ENCODE data around the gene ARFGAP1.

Gene ARFGAP1

DNA sequence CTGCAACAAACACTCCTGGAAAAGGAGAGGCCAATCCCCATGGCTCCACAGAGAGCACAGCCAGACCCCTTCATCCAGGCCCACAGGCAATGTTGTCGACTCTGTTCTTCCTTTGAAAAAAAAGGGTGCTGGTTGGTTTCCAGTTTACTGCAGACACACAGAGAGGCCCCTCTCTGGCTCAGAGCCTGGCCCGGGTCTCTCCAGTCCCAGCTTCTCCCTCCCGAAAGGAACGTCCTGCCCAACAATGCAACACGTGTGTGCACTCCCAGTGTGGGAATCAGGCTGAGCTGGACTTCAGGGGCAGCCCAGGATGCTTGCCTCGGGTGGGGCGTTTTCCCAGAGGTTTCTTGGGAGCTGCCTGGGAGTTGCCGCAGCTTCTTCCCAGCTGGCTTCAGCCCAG, 13.8 kb upstream of the ARFGAP1 start:
- intact Hi-C loops (cut with DNase I): no loop called here
- no peak for DNase-seq

DNA sequence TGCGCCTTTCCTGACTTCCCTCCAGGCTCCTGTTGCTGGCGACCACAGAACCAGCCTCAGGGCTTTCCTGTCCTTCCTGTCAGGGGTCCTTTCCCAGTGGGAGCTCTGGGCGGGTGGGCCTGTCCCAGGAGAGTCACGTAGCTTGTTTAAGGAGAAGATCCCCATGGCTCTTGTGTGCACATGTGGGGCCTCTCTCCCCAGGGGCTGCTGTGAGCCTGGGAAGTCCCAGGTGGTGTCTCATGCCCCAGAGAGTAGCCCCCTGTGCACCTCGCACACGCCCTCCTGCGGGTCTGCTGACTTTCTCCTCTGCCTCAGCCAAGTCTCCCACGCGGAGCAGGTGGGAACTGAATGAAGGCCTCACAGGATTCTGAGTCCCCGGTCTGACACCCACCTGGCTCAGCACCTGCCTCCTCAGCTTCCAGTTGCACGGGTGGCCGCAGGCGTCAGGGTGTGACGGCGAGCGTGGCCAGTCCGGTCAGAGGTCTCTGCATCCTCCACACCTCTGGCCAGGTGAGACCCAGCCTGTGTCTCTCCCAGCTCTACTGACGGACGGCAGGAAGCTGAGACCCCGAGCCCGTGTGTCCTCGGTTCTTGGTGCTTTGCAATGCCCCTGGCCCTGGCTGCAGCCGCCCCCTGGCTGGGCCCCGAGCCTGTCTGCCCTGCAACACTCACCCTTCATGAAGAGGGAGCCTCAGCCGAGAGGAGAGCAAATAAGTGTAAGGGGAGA, 12.7 kb upstream of the ARFGAP1 start:
- intact Hi-C loops (cut with DNase I): no loop called here
- no peak for DNase-seq

DNA sequence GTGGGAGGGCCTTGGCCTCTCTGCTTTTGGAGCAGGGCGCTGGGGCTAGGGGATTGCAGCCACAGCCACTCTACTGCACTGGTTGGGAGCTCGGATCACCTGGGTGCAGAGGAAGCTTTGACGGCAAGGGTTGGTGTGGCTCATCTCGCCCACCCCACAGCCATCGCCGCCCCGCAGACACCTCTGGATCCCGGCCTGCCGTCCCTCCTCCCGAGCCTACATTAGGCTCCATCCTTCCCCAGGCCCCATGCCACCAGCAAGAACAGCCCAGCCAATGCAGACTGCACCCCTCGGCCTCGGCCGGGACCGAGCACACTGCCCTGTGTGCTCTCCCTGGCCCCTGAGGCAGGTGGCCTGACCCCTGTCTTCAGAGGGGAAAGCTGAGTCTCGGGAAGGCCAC, 12.1 kb upstream of the ARFGAP1 start:
- intact Hi-C loops (cut with DNase I): no loop called here
- DNase-seq: no peak

DNA sequence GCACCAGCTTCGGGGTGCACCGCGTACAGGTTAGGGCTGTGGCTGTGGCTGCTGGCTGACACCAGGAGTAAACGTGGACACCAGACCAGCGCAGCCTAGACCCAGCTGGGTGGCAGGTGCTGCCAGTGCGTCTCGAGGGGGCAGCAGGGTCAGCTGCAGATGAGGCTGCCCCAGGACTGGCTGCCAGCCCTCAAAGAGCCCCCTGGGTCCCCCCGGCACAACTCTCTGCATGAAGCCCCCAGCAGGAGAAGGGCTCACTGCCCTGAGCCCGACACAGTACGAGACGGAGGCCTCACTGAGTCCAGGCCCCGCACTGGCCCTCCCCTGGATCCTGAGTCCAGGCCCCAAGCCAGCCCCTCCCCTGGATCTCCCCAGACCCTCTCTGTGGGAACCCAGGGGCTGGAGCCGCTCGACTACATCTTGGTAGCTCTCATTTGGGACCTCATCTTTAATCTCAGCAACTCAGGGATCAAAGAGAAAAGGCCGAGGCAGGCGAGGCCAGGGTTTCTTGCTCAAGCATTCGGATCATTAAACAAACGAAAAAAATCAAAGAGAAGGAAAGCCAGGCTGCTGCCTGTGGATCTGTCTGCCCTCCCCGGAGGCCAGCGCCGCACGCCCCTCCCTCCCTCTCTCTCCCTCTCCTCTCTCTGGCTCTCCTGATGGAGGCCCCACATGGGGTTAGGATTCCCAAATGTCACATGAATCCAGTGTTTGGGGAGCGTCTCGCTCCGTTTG, 11.4 kb upstream of the ARFGAP1 start:
- intact Hi-C loops (cut with DNase I): no loop called here
- DNase-seq: no peak

- intact Hi-C loops (cut with DNase I): no loop called here
Observed at GRCh38 chr20:63261795-63262528, 10.7 kb upstream of the ARFGAP1 start.

GRCh38 chr20:63262836-63263235, 9.8 kb upstream of the ARFGAP1 start:
- intact Hi-C loops (cut with DNase I): no loop called here
- DNase-seq: no peak

More at GRCh38 chr20:63261795-63262528, 10.7 kb upstream of the ARFGAP1 start:
- DNase-seq: no peak

DNA sequence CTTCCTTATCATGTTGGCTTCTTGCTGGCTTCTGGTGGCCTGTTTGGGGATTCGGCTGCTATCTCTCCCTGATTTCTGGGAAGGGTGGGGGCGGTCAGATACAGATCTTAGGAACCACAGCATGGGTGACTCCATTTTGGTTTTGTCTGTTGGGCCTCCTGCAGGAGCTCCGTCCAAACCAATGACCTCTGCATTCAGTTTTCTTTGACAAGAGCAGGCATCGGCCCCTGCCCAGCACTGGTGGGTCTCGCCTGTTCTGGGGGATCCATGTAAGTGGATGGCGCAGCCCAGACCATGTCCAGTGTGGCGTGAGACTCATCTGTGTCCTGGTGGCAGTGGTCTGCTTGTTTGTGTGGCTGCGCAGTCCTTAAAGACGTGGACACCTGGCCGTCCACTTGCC, 8.6 kb upstream of the ARFGAP1 start:
- intact Hi-C loops (cut with DNase I): no loop called here
- DNase-seq: no peak

GRCh38 chr20:63264519-63264918, 8.1 kb upstream of the ARFGAP1 start:
- intact Hi-C loops (cut with DNase I): no loop called here
- no peak for DNase-seq

GRCh38 chr20:63265891-63266515, 6.6 kb upstream of the ARFGAP1 start:
- intact Hi-C loops (cut with DNase I): no loop called here
- no peak for DNase-seq

DNA sequence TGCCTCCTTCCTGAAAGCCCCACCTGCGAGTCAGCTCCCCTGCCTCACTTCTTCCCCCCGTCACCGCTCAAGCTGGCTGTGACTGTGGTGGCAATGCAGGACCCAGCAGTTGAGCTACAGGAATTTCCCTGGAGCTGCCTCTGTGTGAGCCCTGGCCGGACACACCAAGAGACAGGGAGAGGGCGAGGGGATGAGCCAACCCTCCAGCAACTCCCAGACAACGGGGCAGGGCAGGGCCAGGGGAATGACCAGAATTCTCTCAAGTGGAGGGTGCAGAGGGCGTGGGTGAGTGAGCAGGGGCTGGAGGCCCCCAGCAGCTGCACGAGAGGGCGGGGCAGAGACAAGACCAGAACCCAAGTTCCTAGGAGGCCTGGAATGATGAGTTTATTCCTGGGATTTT, 4.9 kb upstream of the ARFGAP1 start:
- intact Hi-C loops (cut with DNase I): no loop called here
- DNase-seq: no peak

- intact Hi-C loops (cut with DNase I): no loop called here
- no peak for DNase-seq
Observed at GRCh38 chr20:63268256-63268655, 4.4 kb upstream of the ARFGAP1 start.

- intact Hi-C loops (cut with DNase I): no loop called here
- DNase-seq: no peak
Observed at GRCh38 chr20:63268671-63269439, 3.8 kb upstream of the ARFGAP1 start.

GRCh38 chr20:63269724-63270123, 2.9 kb upstream of the ARFGAP1 start:
- DNase-seq: no peak
- intact Hi-C loops (cut with DNase I): no loop called here

DNA sequence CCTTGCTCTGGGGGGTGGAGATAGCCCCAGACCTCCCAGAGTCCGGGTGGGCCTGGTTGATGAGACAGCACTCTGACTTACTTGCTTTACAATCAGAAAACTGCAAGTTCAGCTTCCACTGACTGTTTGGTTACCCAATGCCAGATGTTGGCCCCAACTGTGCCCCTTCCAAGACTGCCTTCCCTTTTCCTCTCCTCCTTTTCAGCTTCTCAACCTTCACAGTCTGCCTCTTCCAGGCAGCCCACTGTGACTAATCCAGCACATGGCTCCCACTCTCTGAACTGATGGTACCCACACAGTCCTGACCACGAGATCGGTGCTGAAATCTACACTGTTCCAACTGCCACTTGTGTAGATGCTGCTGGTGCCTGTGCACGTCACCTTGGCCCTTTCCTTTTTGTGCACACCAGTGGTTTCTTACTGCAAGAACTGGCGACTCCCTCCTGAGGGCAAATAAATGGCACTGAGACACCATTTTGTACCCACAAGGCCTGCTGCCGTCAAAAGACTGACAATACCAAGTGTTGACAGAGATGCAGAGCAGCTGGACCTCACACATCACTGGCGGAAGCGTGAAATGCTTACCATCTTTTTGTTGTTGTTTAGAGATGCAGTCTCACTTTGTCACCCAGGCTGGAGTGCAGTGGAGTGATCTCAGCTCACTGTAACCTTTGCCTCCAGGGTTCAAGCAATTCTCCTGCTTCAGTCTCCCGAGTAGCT, 1.8 kb upstream of the ARFGAP1 start:
- DNase-seq: no peak
- intact Hi-C loops (cut with DNase I): no loop called here

GRCh38 chr20:63273059-63273579, 506 bp downstream of the ARFGAP1 start:
- DNase-seq: no peak
- intact Hi-C loops (cut with DNase I): no loop called here

GRCh38 chr20:63273635-63274380, 1.2 kb downstream of the ARFGAP1 start:
- no peak for DNase-seq
- intact Hi-C loops (cut with DNase I): no loop called here

DNA sequence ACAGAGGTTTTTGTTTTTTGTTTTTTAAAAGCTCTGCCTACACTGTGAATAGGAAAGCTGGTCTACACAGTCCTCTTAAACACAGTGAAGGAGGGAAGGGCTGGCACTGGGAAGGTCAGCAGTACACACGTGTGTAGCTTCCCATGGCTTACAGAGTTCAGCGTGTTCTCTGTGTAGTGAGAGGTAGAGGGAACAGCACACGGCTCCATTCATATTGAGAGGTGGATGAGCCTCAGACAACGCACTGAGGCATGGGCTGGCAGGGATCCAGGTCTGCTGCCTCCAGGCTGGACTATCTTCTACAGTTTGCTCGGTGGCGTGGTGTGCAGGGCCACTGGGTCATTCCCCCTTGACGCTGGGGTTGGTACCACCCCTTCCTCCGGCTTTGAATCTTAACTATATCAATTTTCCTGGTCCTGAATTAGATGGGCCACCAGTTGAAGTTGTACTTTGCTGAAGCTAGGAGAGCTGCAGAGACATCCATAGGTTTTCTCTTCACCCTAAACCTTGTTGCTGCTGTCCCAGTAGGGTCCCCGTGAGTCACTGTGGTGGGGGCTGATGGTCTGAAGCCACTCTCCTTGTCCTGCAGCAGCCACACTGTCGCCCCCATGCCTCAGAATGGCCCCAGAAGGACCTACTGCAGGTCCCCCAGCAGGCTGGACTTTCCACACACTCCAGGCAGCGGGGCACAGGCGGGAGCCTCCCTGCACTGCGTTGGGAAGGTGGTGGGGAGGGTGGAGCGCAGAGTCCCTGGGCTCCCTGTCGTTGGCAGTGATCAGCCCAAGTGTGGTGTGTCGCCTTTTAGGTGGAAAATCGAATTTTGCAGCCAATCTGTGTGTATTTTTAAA, 2.0 kb downstream of the ARFGAP1 start:
- intact Hi-C loops (cut with DNase I): no loop called here

DNA sequence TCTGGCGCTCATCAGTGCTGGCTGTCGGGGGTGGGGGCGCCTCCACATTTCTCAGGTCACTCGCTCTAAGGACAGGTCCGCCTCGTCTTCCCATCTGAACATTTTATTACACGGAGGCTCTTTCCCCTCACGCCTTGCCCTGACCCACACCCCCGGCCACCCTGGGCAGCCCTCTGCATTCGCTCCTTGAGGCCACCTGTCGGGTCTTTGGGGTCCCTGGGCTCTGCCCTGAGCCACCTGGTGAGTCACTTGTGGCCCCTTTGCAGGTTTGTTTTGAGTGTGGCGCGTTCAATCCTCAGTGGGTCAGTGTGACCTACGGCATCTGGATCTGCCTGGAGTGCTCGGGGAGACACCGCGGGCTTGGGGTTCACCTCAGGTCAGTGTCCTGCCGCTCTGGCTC, 3.2 kb downstream of the ARFGAP1 start:
- intact Hi-C loops (cut with DNase I): no loop called here

More for the DNA sequence above, 2.0 kb downstream of the ARFGAP1 start:
- no peak for DNase-seq

More for the DNA sequence above, 3.2 kb downstream of the ARFGAP1 start:
- no peak for DNase-seq

Data from posterior cingulate gyrus (tissue), 11 donors.